HepG2 (cell line): ENCODE results near the gene C20orf144. TPM values are rescaled to one million over a fixed set of nuclear protein-coding genes. Genes with fewer than 3 reads are reported as not detected.

Experiments used
- ATF7-NPFF ChIP-seq: sonication (generic); formaldehyde crosslinking; IDR thresholded peaks from 2 replicates; pipeline ENCODE4 v1.8.1; 2023; ENCODE audit warnings: mild to moderate bottlenecking, low read depth, missing genetic modification reagents, moderate library complexity
- BRD4 ChIP-seq: sonication (generic); formaldehyde crosslinking; IDR thresholded peaks from 2 replicates; pipeline ENCODE4 v1.4.0; 2020; ENCODE audit warnings: missing genetic modification reagents
- CENPT ChIP-seq: sonication (generic); formaldehyde crosslinking; IDR thresholded peaks from 2 replicates; pipeline ENCODE4 v1.8.0; 2022; ENCODE audit warnings: low read depth, mild to moderate bottlenecking, moderate library complexity, missing genetic modification reagents
- FOXC1 ChIP-seq: sonication (generic); formaldehyde crosslinking; IDR thresholded peaks from 2 replicates; pipeline ENCODE4 v1.8.0; 2022; ENCODE audit warnings: mild to moderate bottlenecking, missing genetic modification reagents, borderline replicate concordance
- IRX3 ChIP-seq: sonication (generic); formaldehyde crosslinking; IDR thresholded peaks from 2 replicates; pipeline ENCODE4 v1.8.1; 2023; ENCODE audit warnings: mild to moderate bottlenecking, low read depth, missing genetic modification reagents, borderline replicate concordance
- KAT2B ChIP-seq: fragments of 150-350 bp; IDR thresholded peaks from 2 replicates; pipeline ENCODE4 v1.6.1; 2014; ENCODE audit warnings: low read depth, low read length, borderline replicate concordance
- MXD4 ChIP-seq: IDR thresholded peaks from 2 replicates; pipeline ENCODE4 v1.6.1; 2016; ENCODE audit warnings: mild to moderate bottlenecking, missing biosample characterization, missing genetic modification reagents
- NCOA2 ChIP-seq: sonication (generic); formaldehyde crosslinking; IDR thresholded peaks from 2 replicates; pipeline ENCODE4 v1.8.0; 2022; ENCODE audit warnings: inconsistent platforms
- NFRKB ChIP-seq: fragments of 450-650 bp; IDR thresholded peaks from 2 replicates; pipeline ENCODE4 v1.6.1; 2017
- SATB2 ChIP-seq: sonication (generic); formaldehyde crosslinking; IDR thresholded peaks from 2 replicates; pipeline ENCODE4 v1.5.0; 2020; ENCODE audit warnings: missing genetic modification reagents
- ZBTB7A ChIP-seq: sonication (generic); formaldehyde crosslinking; IDR thresholded peaks from 2 replicates; pipeline ENCODE4 v1.8.0; 2022; ENCODE audit warnings: mild to moderate bottlenecking, missing genetic modification reagents
- ZBTB7B ChIP-seq: sonication (generic); formaldehyde crosslinking; IDR thresholded peaks from 2 replicates; pipeline ENCODE4 v1.4.0; 2020; ENCODE audit warnings: missing genetic modification reagents
- ZNF281 ChIP-seq: sonication (generic); formaldehyde crosslinking; IDR thresholded peaks from 2 replicates; pipeline ENCODE4 v1.4.0; 2020; ENCODE audit warnings: missing genetic modification reagents, borderline replicate concordance
- ZNF430 ChIP-seq: sonication (generic); formaldehyde crosslinking; IDR thresholded peaks from 2 replicates; pipeline ENCODE4 v1.9.0; 2021; ENCODE audit warnings: mild to moderate bottlenecking, missing genetic modification reagents
- ZNF501 ChIP-seq: sonication (generic); formaldehyde crosslinking; IDR thresholded peaks from 2 replicates; pipeline ENCODE4 v1.5.1; 2020; ENCODE audit warnings: mild to moderate bottlenecking, moderate library complexity, missing genetic modification reagents
- ZNF672 ChIP-seq: sonication (generic); formaldehyde crosslinking; IDR thresholded peaks from 2 replicates; pipeline ENCODE4 v1.8.1; 2022; ENCODE audit warnings: missing genetic modification reagents
- ZNF891 ChIP-seq: sonication (generic); formaldehyde crosslinking; IDR thresholded peaks from 2 replicates; pipeline ENCODE4 v1.5.0; 2020; ENCODE audit warnings: mild to moderate bottlenecking, missing genetic modification reagents
- ZSCAN12 ChIP-seq: sonication (generic); formaldehyde crosslinking; IDR thresholded peaks from 2 replicates; pipeline ENCODE4 v1.9.0; 2021; ENCODE audit warnings: mild to moderate bottlenecking, missing genetic modification reagents
- polyA plus RNA-seq, 8 experiments: library from polyadenylated mRNA; depleted of rRNA in 3 of 8; stranded (reverse) in 7 of 8; unstranded in 1 of 8; fragments of >200 nt; fragmentation: Illumina TruSeq in 4 of 8; extraction: Trizol in 4 of 8; gene quantifications; 2 replicates each; pipeline versions ENCODE4 v1.2.1 to v1.2.3, GENCODE V29; 2011 to 2016; ENCODE audit warnings: low read depth in 4 of 8, missing spikeins in 1 of 8, mixed read lengths in 1 of 8; ENCODE audit not compliant: insufficient read depth in 1 of 8
- total RNA-seq, 5 experiments: library from RNA; depleted of rRNA; stranded (reverse); fragments of >200 nt; fragmentation: Illumina TruSeq; extraction: Trizol; gene quantifications; 2 replicates each; pipeline ENCODE4 v1.2.3, GENCODE V29; 2016; ENCODE audit warnings: low read depth in 1 of 5
- TF ChIP-seq, protein P1 (sequence below): sonication (generic); formaldehyde crosslinking; IDR thresholded peaks from 2 replicates; pipeline ENCODE4 v1.8.1; 2022; ENCODE audit warnings: low read depth, mild to moderate bottlenecking, missing genetic modification reagents
- TF ChIP-seq, protein P2 (sequence below): sonication (generic); formaldehyde crosslinking; IDR thresholded peaks from 2 replicates; pipeline ENCODE4 v1.5.0; 2020; ENCODE audit warnings: mild to moderate bottlenecking, missing genetic modification reagents, borderline replicate concordance

C20orf144 gene
- total and polyA plus RNA-seq, 2 of the 13 experiments (the other 11 are each of a cell fraction or from before 2014, with no cell fraction given), result 0.09 to 0.16 TPM

- TF ChIP-seq, protein P1, sequence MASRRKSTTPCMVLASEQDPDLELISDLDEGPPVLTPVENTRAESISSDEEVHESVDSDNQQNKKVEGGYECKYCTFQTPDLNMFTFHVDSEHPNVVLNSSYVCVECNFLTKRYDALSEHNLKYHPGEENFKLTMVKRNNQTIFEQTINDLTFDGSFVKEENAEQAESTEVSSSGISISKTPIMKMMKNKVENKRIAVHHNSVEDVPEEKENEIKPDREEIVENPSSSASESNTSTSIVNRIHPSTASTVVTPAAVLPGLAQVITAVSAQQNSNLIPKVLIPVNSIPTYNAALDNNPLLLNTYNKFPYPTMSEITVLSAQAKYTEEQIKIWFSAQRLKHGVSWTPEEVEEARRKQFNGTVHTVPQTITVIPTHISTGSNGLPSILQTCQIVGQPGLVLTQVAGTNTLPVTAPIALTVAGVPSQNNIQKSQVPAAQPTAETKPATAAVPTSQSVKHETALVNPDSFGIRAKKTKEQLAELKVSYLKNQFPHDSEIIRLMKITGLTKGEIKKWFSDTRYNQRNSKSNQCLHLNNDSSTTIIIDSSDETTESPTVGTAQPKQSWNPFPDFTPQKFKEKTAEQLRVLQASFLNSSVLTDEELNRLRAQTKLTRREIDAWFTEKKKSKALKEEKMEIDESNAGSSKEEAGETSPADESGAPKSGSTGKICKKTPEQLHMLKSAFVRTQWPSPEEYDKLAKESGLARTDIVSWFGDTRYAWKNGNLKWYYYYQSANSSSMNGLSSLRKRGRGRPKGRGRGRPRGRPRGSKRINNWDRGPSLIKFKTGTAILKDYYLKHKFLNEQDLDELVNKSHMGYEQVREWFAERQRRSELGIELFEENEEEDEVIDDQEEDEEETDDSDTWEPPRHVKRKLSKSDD (CRISPR knock-in tag), result 0 out of 2 replicates have a peak, but pooled peaks have one; percentile 45
- TF ChIP-seq ZNF430 (no peak), IRX3 (CRISPR knock-in tag) (no peak), ZNF891 (CRISPR knock-in tag) (peak; percentile 70; the same call in 1 of the 2 replicates), ZBTB7B (CRISPR knock-in tag) (0 out of 2 replicates have a peak, but pooled peaks have one; percentile 21), NCOA2 (CRISPR knock-in tag) (peak; percentile 44; the same call in 1 of the 2 replicates), SATB2 (CRISPR knock-in tag) (no peak), KAT2B (no peak), ZBTB7A (CRISPR knock-in tag) (peak; percentile 69), ZNF281 (peak; percentile 44; the same call in 1 of the 2 replicates), CENPT (peak; percentile 87; the same call in 1 of the 2 replicates), ZNF672 (CRISPR knock-in tag) (no peak), BRD4 (CRISPR knock-in tag) (peak; percentile 20; the same call in 1 of the 2 replicates), NFRKB (no peak), MXD4 (CRISPR knock-in tag) (no peak; the same call in 1 of the 2 replicates), ZSCAN12 (CRISPR knock-in tag) (peak; percentile 95), FOXC1 (CRISPR knock-in tag) (peak; percentile 78; the same call in 1 of the 2 replicates), ZNF501 (0 out of 2 replicates have a peak, but pooled peaks have one; percentile 34), ATF7-NPFF (peak; percentile 74)
- TF ChIP-seq, protein P2, sequence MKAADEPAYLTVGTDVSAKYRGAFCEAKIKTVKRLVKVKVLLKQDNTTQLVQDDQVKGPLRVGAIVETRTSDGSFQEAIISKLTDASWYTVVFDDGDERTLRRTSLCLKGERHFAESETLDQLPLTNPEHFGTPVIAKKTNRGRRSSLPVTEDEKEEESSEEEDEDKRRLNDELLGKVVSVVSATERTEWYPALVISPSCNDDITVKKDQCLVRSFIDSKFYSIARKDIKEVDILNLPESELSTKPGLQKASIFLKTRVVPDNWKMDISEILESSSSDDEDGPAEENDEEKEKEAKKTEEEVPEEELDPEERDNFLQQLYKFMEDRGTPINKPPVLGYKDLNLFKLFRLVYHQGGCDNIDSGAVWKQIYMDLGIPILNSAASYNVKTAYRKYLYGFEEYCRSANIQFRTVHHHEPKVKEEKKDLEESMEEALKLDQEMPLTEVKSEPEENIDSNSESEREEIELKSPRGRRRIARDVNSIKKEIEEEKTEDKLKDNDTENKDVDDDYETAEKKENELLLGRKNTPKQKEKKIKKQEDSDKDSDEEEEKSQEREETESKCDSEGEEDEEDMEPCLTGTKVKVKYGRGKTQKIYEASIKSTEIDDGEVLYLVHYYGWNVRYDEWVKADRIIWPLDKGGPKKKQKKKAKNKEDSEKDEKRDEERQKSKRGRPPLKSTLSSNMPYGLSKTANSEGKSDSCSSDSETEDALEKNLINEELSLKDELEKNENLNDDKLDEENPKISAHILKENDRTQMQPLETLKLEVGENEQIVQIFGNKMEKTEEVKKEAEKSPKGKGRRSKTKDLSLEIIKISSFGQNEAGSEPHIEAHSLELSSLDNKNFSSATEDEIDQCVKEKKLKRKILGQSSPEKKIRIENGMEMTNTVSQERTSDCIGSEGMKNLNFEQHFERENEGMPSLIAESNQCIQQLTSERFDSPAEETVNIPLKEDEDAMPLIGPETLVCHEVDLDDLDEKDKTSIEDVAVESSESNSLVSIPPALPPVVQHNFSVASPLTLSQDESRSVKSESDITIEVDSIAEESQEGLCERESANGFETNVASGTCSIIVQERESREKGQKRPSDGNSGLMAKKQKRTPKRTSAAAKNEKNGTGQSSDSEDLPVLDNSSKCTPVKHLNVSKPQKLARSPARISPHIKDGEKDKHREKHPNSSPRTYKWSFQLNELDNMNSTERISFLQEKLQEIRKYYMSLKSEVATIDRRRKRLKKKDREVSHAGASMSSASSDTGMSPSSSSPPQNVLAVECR (CRISPR knock-in tag), result peak; percentile 69
Measured at GRCh38 chr20:33685328-33686099, 23.4 kb downstream of the C20orf144 start (continued).
